Stimulated activated CD8-positive, alpha-beta memory T cell treated with anti-CD3 and anti-CD28 coated beads, Interleukin-4, amount 100 ng/mL, for 24 hours (primary cell): ENCODE results near the gene COQ9.
A peak's percentile ranks its signal among the peaks of the same experiment; 100 is the strongest.
"Not testable (repeated sequence)": the region's sequence is repeated elsewhere in the genome, so short reads cannot be mapped to it uniquely, and the experiment has no call there.

Experiments
- DNase-seq: peaks from one replicate; pipeline ENCODE4 v3.0.0-alpha.2; 2020; ENCODE audit warnings: low read depth

The COQ9 gene

DNA sequence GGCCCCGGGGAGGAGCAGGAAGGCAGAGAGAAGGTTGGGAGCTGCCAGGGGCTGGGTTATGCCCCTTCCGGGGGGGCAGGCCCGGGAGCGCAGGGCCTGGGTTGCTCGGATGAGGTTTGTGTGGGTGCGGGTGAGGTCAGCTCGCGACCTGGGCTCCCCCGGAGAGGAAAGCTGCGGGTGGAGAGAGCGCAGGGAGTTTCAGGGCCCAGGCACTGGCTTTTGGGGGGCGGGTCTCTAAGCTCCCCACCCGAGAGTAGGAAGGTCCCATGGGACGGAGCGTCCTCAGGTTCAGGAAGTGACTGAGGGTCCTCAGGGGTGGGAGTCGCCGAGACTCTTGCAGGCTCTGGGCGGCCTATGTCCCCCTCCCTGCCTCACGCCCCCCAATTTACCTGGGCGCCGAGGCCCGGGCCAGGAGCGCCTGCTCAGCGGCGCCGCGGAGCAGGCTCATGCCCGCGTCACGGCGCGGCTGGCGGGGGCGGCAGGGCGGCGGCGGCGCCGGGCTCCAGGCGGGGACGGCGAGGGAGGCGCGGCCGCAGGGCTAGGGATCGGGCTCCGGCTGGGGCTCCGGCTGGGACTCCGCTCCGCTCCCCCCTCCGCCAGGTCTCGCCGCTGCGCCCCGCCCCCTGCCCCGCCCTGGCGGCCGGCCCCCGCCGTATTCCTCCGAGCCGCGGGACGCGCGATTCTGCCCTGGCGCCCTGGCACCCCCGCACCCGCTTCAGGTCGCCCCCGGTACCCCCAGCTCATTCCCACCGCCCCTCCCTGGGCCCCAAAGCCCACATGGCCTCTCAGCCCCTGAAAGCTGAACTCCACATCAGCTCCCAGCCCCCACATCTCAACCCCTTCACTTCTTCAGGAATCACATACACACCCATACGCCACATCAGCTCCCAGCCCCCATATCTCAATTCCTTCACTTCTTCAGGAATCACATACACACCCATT, 38.9 kb downstream of the COQ9 start, which contains the start of gene DOK4:
Gene DOK4 (minus strand): TSS at position 578 of the 942 bp plus-strand sequence. CDS start 6,986 bp downstream, outside the sequence.
- peak; percentile 77 for DNase-seq

DNA sequence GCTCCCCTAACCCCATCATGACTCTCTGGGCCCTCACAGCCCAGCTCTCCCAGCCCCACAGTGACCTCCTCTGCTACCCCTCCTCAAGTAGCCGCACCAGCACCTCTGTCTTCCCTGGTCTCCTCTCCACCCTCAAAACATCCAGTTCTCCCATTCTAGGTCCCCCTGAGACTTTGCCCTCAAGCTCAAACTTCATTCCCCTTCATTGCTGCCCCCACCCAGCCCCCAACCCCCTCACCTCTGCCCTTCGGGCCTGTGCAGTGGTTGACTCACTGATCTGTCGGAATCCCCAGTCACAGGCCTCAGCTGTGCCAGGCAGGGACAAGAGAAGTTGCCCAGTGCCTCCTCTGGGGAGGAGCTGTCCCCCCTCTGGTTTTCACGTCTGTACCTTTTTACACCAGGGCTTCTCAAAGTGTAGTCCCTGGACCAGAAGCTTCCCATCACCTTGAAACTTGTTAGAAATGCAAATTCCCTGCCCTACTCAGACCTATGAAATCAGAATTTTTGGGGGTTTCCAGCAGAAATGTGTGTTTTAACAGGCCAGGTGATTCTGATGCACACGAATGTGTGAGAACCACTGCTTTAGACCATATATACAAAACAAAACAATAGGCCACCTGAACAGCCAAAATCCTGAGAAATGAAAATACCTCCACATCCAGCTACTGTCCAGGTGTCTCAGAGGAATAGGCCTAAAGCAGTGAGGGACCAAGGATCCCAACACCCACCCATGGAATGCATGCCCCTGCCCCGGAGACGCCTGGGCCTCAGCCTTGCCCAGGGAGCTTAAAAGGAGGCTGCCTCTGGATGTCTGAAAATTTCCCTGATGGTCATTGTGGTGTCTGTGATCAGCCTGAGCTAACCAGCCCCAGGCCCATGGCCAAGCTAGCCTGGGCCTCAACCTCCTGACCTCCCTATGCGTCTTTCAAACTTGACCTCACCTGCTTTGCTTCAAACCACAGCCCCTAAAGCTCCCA, 39.9 kb downstream of the COQ9 start:
- DNase-seq, result no peak

DNA sequence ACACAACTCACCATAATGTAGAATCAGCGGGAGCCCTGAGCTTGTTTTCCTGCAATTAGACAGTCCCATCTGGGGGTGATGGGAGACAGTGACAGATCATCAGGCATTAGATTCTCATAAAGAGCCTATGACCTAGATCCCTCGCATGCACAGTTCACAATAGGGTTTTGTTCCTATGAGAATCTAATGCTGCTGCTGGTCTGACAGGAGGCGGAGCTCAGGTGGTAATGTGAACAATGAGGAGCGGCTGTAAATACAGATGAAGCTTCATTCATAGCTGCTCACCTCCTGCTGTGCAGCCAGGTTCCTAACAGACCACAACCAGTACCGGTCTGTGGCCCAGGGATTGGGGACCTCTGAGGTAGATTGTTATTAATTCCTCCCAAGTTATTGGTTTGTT, 42.0 kb downstream of the COQ9 start:
- no peak for DNase-seq

DNA sequence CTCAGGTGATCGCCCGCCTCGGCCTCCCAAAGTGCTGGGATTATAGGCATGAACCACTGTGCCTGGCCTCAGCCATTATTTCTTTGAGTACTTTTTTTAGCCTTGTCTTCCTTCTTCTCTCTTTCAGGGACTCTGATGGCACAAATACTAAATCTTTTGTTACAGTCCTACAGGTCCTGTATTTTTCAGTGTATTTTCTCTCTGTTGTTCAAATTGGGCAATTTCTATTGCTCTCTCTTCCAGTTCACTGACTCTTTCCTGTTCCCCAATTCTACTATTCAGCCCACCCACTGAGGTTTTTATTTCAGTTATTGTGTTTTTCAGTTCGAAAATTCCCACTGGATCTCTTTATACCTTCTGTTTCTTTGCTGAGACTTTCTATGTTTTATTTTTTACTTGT, 46.5 kb downstream of the COQ9 start:
- no peak for DNase-seq

DNA sequence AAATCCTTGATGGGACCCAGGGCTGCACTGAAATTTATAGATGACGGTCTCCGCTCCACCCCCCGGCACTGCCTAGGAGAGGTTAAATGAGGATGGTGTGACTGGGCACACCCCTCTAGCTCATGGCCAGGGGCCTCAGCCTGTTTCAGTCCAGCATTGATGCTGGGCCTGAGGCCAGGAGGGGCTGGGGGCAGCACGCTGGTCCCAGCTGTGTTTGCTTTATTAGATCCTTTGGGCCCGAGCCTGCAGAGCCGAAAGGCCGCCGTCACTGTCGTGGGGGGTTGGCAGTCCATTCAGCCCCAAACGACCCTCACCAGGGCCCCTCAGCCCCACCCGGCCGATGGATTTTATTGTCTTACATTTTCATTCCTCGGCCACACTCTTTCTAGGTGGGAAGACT, 49.8 kb downstream of the COQ9 start:
- DNase-seq, result no peak

DNA sequence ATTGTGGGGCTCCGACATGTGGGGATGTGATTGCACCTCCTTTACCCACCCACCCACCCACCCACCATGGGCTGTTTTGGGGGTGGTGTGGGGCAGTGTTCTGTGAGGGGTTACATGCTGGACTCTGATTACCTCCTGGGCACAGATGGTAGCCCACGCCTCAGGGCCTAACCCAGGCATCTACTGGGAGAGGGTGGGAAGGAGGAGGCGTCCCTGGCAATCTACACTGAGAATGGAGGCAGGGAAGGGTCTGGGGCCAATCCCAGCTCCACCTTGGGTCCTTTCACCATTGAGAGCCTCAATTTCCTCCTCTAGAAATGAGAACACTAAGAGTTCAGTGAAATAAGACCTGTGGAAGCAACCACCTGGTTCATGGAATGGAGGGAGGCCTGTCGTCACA, 50.8 kb downstream of the COQ9 start:
- DNase-seq, result no peak

DNA sequence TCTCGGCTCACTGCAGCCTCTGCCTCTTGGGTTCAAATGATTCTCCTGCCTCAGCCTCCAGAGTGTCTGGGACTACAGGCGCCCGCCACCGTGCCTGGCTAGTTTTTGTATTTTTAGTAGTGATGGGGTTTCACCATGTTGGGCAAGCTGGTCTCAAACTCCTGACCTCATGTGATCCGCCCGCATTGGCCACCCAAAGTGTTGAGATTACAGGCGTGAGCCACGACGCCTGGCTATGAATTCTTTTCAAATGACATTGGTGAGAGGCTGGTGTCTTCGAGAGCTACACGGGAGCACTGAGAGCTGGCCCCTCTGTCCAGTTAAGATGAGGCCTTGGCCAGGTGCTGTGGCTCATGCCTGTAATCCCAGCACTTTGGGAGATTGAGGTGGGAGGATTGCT, 52.7 kb downstream of the COQ9 start:
- not testable (repeated sequence) for DNase-seq

DNA sequence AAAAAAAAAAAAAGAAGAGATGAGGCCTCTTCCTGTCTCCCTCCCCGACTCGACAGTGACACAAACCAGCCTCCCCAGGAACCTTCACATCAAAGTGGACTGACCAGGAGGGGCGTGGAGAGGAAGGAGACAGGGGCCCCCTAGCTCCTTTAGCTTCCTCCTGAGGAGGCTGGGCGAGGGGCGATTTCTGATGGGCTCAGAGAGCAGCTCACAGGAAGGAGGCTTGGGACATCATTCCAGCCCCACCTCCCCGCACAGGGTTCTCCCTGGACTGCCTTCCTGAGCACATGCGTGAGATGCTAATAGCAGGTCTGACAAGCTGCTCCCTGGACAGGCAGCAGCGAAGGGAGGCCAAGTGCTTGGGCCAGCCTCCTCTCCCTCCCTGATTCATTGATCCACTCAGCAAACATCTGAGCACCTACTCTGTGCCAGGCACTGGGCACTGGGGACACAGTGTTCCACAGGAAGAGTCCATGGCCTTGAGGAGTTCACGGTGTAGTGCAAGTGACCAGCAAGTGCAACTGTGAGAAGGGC, 53.4 kb downstream of the COQ9 start:
- no peak for DNase-seq

DNA sequence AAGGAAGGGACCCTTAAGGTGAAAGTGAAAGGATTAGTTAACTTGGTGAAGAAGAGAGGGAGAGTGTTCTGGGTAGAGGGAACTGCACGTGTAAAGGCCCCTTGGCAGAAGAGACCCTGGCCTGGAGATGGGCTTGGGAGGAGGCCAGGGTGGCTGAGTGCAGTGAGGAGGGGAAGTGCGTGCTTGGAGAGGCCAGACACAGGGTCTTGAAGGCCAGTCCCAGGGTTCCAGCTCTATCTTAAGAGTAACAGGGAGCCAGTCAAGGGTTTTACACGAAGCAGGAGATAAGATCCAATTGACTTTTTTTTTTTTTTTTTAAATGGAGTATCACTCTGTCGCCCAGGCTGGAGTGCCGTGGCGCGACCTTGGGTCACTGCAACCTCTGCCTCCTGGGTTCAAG, 54.2 kb downstream of the COQ9 start:
- DNase-seq, result no peak

DNA sequence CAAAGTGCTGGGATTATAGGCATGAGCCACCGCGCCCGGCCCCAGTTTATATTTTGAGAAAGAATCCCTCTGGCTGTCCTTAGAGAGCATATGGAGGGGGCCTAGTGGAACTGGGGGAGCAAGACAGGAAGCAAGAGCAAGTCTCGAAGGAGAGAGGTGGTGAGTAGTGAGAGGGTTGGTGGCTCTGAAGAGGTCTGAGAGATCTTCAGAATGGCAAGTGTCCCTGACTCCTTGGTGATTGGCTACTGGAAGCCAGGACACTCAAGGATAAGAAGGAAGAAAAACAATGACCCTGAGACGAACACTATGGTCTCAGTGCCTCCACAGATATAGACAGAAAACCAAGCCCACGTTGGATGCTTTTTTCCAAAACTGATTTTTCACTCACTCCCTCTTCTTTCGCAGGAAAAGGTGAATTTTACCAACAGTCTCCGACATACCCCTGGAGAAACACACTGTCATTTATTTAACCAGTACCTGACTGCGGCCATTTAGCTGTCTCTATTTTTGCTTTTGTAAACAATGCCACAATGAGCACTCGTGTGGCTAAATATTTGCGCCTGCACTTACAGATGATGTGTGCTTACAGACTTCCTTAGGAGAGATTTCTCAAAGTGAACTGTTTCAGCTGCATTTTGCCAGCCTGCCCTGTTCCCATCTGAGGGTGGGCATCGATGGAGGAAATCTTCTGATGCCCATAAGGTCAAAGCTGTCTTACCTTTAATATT, 54.9 kb downstream of the COQ9 start:
- DNase-seq, result no peak

DNA sequence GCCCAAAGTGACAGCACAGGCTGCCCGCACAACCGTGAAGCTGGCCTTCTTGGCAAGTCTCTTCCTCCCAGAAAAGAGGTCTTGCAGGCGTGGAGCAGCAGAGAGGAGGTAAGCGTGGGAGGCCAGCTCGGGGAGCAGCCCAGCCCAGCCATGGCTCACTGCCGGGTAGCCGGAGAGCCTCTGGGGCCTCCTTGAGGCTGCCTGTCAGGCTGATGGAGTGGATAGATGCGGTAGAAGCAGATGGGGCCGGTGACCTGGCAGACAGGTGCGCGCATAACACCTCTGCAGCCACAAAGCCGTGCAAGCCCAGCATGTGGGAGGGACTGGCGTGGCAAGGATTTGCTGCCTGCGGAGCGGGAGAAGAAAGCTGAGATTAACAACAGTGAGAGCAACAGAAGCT, 56.1 kb downstream of the COQ9 start:
- no peak for DNase-seq

DNA sequence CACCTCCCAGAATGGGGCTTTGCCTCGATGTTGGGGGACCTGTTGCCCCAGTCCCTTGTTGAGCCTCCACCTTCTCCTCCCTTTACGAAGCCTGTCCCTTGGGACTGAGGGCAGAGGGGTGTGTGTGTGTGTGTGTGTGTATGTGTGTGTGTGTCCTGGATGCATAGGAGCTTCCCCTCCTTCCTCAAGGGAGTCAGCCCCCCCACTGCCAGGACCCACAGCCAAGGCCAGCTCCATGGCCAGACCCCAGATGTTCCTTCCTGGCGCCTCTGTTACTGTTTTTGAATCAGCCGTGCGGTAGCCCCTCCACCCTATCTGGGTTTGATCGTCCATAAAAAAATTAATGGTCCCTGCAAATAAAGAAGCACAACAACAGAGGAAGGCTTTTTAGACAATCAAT, 56.7 kb downstream of the COQ9 start:
- DNase-seq, result no peak

DNA sequence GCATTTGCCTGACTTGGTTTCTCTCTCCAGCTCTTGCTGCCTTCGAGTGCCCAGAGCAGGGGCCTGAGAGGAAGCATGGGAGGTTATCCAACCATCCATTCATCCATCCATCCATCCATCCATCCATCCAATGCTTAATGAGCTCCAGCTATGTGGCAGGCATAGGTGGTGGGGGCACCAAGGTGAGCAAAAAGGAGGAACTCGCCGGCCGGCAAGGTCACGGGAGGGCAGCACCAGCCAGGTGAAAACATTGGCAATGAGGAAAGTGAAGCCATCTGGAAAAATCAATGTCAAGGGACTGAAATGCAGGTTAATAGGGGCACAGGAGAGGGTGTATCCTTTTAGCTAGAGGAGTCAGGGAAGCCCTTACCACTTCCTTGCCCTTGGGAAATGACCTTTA, 57.2 kb downstream of the COQ9 start:
- DNase-seq, result no peak

DNA sequence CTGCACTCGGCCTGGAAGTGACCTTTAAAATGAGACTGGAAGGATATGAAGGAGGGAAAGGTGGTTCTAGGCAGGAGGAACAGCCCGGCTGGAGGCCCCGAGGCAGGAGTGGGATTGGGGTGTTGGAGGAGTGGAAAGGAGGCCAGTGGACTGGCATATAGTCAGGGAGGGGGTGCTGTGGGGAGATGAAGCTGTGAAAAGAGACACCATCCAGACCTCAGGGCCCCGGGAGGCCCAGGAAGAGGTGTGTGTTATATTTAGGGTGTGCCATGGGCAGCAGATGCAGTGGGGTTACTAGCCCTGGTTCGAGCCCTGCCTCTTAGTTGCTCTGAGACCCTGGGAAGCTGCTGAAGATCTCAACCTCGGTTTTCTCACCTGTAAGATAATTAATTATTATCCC, 57.9 kb downstream of the COQ9 start:
- DNase-seq, result no peak

DNA sequence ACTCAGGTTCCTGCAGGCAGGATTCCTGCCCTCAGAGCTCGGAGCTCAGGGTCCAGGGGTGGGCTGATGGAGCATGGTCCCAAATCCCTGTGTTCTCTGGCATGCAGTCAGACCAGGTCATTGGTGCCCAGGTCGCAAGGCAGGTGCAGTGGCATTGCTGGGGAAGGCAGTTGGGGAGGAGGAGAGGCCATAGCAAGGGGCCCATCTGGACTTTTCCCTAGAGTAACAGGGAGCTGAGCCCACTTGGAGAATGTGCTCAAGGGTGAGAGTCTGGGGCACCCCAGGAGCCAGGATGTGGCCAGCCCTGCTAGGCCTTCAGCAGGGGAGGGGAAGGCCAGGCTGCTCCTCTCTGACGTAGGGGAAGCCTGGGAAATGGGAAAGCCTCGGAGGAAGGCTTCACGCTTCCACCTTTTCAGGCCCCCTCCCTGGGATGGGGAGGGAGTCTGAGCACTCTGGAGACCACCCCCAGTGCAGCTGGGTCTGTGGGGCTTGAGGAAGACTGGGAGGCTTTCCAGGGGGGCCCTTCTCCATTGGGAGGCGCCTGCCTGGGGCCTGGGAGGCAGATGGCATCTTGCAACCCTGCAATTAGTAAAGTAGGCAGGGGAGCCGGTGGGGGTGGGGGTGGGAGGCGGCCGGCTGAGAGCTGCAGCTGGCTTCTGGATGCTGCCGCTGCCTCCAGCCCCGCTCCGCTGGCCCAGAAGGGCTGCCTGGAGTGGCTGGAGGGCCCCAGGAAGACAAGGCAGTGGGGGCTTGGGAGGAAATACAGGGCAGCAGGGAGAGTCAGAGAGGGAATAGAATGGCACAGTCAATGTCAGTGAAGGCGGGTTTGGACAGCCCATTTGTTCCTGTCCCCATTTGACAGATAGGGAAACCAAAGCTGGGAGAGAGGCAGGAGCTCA, 60.1 kb downstream of the COQ9 start:
- no peak for DNase-seq

DNA sequence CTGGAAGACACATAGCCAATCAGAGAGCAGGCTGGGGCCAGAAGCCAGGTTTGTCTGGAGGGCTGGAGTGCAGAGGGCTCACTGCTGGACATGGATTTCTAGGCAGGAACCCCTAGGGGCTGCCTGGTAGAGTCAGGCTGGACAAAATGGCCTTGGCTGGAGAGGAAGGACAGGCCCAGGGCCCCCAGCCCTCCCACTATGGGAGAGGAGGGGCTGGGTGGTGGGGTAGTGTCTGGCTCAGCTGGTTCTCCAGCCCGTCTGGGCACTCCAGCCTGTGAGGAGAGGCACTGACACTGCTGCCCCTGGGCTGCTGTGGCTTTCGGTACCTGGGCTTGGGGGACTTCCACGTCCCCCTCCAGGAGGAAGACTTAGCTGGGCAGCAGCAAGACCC, 60.8 kb downstream of the COQ9 start:
- DNase-seq, result no peak

DNA sequence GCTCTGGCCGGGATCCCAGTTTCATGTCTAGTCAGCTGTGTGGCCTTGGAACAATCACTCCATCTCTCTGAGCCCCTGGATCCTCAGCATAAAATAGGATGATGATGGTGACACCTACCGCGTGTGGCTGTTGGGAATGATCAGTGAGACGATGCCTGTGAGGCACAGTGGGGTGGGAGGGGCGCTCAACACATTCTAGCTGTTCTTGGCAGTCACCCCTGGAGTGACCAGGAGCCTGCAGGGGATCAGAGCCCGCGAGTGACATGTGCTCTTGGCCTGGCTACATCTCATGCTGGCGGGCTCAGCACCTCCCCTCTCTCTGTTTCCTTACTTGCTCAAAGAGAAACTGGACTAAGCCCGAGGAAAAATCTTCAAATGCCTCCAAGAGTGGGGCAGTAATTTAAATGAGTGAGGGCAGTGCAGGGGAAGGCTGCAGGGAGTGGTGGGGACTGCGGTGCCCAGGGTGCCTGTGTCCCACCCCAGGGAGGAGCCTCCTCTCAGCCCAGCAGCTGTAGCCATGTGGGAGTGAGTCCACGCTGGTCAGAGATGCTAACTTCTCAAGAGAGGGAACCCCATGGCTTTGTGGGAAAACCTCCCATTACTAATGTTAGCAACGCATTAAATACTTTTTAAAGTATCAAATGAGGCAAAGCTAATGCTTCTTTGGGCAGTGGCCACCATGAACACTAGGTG, 62.1 kb downstream of the COQ9 start:
- DNase-seq, result no peak

DNA sequence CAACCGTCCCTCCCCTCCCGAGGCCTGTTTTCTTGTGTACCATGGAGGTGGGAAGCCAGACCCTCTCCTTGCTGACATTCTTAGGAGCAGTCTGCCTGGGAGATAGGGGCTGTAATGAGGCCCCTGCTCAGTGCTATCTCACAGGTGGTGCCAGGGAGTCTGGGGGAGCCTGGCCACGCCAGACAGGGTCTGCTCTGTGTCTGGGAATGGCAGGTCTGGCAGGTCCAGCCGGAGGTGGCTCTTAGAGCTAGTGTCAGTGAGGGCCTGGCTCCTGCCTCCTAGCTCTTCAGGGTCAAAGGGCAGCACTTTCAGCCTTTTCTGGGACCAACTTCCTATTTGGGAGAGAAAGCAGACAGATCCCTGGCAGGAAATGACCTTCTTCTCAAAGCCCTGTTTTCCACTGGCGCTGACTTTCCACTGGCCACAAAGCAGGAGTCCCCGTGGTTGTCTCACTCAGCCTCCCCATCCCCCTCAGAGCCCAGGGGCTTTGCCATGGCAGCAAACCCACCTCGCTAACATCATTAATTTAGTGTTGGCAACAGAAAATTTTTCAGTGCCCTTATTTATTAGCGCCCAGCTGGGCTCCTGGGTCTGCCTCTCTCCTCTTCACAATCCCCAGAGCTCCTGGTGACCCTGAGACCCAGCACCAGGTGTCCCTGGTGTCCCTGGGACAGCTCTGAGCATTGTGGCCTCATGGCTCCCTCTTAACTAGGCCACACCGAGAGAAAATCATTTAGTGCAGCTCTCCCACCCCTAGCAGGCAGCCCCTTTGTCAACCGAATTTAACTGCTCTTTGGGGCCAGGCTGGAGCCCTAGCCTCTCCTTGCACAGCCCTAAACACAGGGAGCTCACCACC, 63.0 kb downstream of the COQ9 start:
- no peak for DNase-seq
